ENCODE measurements around the gene FBLN7. TPM values are rescaled to one million over a fixed set of nuclear protein-coding genes. Genes with fewer than 3 reads are reported as not detected.

Gene FBLN7
- total and polyA plus RNA-seq, 2 experiments from 2014 or later = 0.28 to 4.7 TPM

DNA sequence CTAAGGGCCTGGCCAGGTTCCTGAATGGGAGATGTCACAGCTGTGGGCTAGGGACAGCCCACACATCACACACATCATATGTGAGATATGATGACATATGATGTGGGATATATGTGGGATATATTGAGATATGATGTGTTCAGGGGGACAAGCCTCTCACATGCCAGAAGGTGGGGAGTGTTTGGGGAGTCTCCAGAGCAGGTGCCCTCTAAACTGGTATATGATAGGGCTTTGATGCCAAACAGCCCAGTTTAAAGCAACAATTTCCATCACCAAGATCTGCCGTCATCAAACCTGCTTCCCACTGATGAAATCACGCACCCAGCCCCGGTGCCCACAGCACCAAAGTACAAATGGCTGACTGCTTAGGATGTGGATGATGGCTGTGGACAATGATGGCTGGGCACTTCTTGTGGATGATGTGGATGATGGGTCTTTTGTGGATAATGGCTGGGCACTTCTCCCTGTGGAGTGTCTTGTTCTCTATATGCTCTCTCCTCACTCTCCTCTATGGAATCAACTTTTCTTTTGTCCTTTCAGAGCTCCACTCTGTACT lies 50.9 kb downstream of the FBLN7 start:
- H3K4me3 ChIP-seq = no peak overlapping the region
- H3K4me1 ChIP-seq (ENCODE audit: low read depth) = no peaks in the 10 kb centered on the region
- DNase-seq (ENCODE audit: low read depth in 1 of 2, low spot score in 1 of 2) = no peak
- H3K36me3 ChIP-seq = no peaks in the 10 kb centered on the region
- no peaks in the 10 kb centered on the region for H3K27me3 ChIP-seq
- H3K27ac ChIP-seq = no peak overlapping the region
- no peaks in the 10 kb centered on the region for H3K9me3 ChIP-seq (ENCODE audit: low read depth)
- TF ChIP-seq, protein P1, sequence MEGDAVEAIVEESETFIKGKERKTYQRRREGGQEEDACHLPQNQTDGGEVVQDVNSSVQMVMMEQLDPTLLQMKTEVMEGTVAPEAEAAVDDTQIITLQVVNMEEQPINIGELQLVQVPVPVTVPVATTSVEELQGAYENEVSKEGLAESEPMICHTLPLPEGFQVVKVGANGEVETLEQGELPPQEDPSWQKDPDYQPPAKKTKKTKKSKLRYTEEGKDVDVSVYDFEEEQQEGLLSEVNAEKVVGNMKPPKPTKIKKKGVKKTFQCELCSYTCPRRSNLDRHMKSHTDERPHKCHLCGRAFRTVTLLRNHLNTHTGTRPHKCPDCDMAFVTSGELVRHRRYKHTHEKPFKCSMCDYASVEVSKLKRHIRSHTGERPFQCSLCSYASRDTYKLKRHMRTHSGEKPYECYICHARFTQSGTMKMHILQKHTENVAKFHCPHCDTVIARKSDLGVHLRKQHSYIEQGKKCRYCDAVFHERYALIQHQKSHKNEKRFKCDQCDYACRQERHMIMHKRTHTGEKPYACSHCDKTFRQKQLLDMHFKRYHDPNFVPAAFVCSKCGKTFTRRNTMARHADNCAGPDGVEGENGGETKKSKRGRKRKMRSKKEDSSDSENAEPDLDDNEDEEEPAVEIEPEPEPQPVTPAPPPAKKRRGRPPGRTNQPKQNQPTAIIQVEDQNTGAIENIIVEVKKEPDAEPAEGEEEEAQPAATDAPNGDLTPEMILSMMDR (IDR thresholded peaks at IDR 0.05; ENCODE audit: low read depth, low read length) = no peak

DNA sequence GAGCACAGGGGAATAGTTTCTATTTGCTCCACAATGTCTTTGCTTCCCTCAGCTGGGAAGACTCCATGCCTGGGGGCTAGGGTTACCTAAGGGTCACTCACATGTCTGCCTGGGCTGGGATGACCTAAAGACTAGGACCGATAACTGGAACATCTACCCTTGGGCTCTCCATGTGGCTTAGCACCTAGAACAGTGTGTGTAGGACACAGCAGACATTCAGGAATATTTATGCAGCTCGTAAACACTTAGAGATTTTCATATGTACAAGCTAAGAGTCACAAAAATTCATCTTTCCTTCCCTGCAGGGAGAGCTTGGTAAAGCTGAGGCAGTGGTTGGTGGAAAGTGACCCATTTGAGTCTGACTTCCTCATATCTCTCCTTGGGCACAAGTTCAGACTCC lies 55.8 kb downstream of the FBLN7 start:
- no peak for DNase-seq (ENCODE audit: low read depth in 1 of 2, low spot score in 1 of 2)
- no peaks in the 10 kb centered on the region for H3K36me3 ChIP-seq
- TF ChIP-seq, protein P1 (IDR thresholded peaks at IDR 0.05; ENCODE audit: low read depth, low read length) = no peak
- H3K27me3 ChIP-seq = no peaks in the 10 kb centered on the region
- no peaks in the 10 kb centered on the region for H3K4me1 ChIP-seq (ENCODE audit: low read depth)
- no peak overlapping the region for H3K4me3 ChIP-seq
- no peaks in the 10 kb centered on the region for H3K9me3 ChIP-seq (ENCODE audit: low read depth)
- H3K27ac ChIP-seq = no peak overlapping the region

DNA sequence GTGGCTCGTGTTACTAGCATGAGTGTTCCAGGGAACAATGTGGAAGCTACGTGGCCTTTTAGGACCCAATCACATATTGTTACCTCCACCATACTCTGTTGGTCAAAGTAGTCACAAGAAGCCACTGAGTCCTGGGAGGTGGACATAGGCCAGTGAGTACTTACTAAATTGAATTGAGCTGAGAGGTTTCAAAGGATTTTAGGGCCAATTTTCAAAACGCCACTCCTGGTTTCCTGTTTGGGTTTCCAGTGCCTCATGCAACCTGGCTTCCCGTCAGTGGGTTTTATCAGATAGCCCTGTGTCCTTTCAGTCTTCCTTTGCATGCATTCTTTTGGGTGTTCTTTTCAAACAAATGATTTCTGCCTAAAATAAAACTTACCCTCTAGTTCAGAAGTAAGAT lies 56.3 kb downstream of the FBLN7 start:
- Histone ChIP-seq H3K36me3 (no peaks in the 10 kb centered on the region), H3K27ac (no peak overlapping the region), H3K27me3 (no peaks in the 10 kb centered on the region), H3K4me1 (ENCODE audit: low read depth) (no peaks in the 10 kb centered on the region), H3K9me3 (ENCODE audit: low read depth) (no peaks in the 10 kb centered on the region), H3K4me3 (no peak overlapping the region)
- DNase-seq (ENCODE audit: low read depth in 1 of 2, low spot score in 1 of 2) = no peak
- TF ChIP-seq, protein P1 (IDR thresholded peaks at IDR 0.05; ENCODE audit: low read depth, low read length) = no peak

DNA sequence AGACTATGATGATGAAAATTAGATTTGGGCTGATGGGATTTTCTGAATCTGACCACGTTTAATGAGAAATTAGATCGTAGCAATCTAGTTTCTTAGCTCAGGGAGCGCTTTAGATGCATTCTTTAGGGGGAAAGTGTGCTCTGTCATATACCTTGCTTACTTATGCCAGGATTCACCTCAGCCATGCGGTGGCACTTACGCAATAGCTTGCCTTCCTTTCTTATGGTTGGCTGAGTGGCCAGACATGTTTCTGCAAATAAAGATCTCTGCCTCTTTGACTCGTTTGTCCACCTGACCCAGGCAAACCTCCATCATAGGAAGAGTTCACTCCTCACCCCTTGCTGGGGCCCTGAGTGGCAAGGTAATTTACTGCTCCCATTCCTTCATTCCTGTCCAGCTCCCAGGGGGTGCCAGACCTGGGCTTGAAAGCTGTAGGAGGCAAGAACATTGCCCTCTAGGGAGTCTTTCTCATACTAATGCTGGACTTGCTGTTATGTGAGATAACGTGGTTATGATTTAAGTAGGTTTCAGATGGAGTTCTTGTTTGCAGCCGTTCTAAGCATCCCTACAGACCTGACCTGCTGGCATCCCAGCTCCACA lies 57.1 kb downstream of the FBLN7 start:
- TF ChIP-seq, protein P1 (IDR thresholded peaks at IDR 0.05; ENCODE audit: low read depth, low read length) = no peak
- H3K4me3 ChIP-seq = no peak overlapping the region
- no peak for DNase-seq (ENCODE audit: low read depth in 1 of 2, low spot score in 1 of 2)
- H3K9me3 ChIP-seq (ENCODE audit: low read depth) = no peaks in the 10 kb centered on the region
- no peaks in the 10 kb centered on the region for H3K27me3 ChIP-seq
- no peaks in the 10 kb centered on the region for H3K4me1 ChIP-seq (ENCODE audit: low read depth)
- no peaks in the 10 kb centered on the region for H3K36me3 ChIP-seq
- H3K27ac ChIP-seq = no peak overlapping the region

DNA sequence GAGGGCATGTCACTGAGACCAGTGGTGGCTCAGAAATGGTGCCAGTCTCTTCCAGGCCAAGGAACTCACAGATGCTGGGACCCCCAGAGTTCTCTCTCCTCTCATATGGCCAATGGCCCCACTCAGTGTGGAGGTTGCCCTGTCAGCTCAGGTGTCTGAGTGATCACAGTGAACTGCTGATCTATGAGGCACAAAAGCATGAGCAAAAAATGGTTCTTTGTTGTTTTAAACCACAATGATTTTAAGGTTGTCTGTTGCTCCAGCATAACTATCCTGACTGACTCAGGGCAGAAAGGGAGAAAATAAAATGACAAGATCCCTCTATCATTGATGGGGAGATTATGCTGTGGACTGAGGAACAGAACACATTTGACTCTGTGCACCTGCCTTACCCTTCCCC lies 57.8 kb downstream of the FBLN7 start:
- Histone ChIP-seq H3K27ac (no peak overlapping the region), H3K4me3 (no peak overlapping the region), H3K27me3 (no peaks in the 10 kb centered on the region), H3K36me3 (no peaks in the 10 kb centered on the region), H3K4me1 (ENCODE audit: low read depth) (no peaks in the 10 kb centered on the region), H3K9me3 (ENCODE audit: low read depth) (no peaks in the 10 kb centered on the region)
- no peak for DNase-seq (ENCODE audit: low read depth in 1 of 2, low spot score in 1 of 2)
- TF ChIP-seq, protein P1 (IDR thresholded peaks at IDR 0.05; ENCODE audit: low read depth, low read length) = no peak
